Measurements from ENCODE around the gene A1CF. TPM values are rescaled to one million over a fixed set of nuclear protein-coding genes. Genes with fewer than 3 reads are reported as not detected.

Gene A1CF
- total and polyA plus RNA-seq, 4 experiments from 2014 or later: not detected

DNA sequence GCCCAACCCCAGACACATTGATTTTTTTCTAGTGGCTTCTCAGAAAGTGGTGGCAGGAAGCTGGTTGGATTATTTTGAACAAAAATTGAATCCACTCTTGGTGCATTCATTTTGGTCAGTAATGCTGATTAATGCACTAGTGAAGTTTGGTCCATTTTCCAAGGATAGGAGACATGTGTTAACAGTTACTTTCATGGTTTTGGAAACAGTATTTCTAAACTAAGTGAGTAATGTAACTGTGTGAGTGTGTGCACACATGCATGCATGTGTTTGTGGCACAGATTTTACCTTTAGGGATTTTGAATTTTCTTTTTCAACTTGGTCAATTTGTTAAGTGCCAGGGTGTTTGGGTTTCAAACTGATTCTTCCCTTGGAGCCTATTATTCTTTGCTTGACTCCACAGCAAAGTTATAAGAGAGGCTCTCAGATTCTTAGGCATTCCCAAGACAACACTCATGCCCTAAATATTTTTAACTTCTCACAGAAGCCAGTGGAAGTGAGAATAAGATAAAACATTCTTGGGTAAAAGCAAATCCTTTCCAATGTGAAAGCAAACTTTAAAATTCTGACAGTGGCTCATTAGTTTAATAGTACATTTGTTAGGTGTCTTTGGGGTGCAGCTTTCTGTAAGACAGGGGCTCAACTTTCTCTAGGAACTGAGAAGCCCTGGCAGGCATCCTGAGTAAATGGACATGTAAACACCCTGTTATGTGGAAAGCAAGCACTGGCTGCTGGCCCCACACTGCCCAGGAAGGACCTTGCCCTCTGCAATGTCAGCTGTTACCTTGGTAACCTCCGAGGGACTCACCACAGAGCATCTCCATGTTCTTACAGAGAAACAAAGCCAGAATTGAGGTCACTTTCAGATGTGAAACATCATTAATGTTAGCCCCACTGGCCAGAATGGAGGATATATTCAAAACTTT lies 77.3 kb downstream of the A1CF start:
- no peaks in the 10 kb centered on the region for H3K36me3 ChIP-seq (ENCODE audit: insufficient read depth, low read length)
- Mint-ChIP-seq H3K27ac (no peak overlapping the region), H3K4me3 (no peak overlapping the region), H3K9me3 (no peaks in the 10 kb centered on the region), H3K4me1 (no peaks in the 10 kb centered on the region), H3K36me3 (no peaks in the 10 kb centered on the region), H3K27me3 (peaks cover 0 to 3% of the 10 kb centered on the region in 2 donors)
- POLR2A ChIA-PET (ENCODE audit: partially characterized antibody): no interaction called here
- intact Hi-C loops (cut with micrococcal nuclease): no loop called here
- H3K4me1 ChIP-seq (ENCODE audit: insufficient read depth, low read length): no peaks in the 10 kb centered on the region
- DNase-seq: no peak
- CTCF ChIA-PET (ENCODE audit: partially characterized antibody): no interaction called here
- H3K27me3 ChIP-seq (ENCODE audit: insufficient read depth, low read length): peaks cover 3% of the 10 kb centered on the region
- no peak overlapping the region for H3K27ac ChIP-seq (ENCODE audit: low read depth, low read length)
- no peaks in the 10 kb centered on the region for H3K9me3 ChIP-seq (ENCODE audit: control insufficient read depth in 1 of 2, low read length in 2 of 2)
- no peak overlapping the region for H3K4me3 ChIP-seq (ENCODE audit: low read length in 2 of 2)

DNA sequence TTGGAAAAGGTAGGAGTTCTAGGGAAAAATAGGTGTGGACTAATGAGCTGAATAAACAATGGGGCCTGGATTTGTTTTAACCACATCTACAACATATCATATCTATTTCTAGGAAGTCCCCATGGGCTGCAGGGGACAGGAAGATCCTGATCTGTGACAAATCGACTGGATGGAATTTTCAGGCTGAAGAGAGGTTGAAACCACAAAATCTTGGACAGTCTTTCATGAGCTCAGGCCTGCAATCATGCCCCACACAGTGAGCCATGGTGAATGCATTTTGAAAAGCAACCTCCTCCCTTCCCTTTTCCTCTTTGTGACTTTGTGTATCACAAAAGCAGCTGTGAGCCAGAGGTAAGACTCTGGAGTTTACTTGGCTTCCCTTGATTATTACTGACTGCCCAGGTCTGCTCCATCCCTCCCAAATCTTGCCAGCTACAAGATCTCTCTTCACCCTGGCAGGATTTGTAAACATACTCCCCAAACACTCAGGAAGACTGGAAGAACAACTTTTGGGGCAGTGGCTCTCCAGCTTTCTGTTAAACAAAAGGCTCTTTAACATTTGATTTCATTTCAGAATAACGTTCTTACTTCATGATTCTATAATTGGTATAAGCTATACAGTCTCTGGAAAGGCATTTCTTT lies 79.3 kb downstream of the A1CF start:
- Histone ChIP-seq H3K27me3 (ENCODE audit: insufficient read depth, low read length) (no peaks in the 10 kb centered on the region), H3K4me1 (ENCODE audit: insufficient read depth, low read length) (no peaks in the 10 kb centered on the region), H3K9me3 (ENCODE audit: control insufficient read depth in 1 of 2, low read length in 2 of 2) (no peaks in the 10 kb centered on the region), H3K36me3 (ENCODE audit: insufficient read depth, low read length) (no peaks in the 10 kb centered on the region), H3K27ac (ENCODE audit: low read depth, low read length) (no peak overlapping the region), H3K4me3 (ENCODE audit: low read length in 2 of 2) (no peak overlapping the region)
- Mint-ChIP-seq H3K36me3 (no peaks in the 10 kb centered on the region), H3K27me3 (peaks cover 0 to 2% of the 10 kb centered on the region in 2 donors), H3K4me3 (no peak overlapping the region), H3K27ac (no peak overlapping the region), H3K4me1 (no peaks in the 10 kb centered on the region), H3K9me3 (no peaks in the 10 kb centered on the region)
- ChIA-PET POLR2A (ENCODE audit: partially characterized antibody) (no interaction called here), CTCF (ENCODE audit: partially characterized antibody) (no interaction called here)
- DNase-seq: no peak
- intact Hi-C loops (cut with micrococcal nuclease): no loop called here

DNA sequence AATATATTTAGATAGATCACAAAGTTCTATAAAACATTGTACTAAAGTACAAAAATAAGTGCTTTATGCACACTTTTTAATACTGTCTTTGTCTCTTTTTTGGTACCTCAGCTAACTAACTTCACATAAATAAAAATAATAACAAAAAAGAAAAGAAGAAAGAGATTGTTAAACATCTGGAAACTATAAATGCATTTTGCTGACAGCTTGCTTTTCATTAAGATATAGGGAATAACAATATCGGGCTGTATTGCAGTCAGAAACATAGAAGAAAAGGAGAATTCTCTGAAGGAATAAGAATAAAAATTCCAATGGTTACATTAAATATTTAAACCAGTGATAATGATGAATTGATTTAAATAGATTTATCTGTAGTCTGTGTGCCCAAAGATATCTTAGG lies 85.8 kb downstream of the A1CF start:
- no peaks in the 10 kb centered on the region for H3K9me3 ChIP-seq (ENCODE audit: control insufficient read depth in 1 of 2, low read length in 2 of 2)
- ChIA-PET POLR2A (ENCODE audit: partially characterized antibody) (no interaction called here), CTCF (ENCODE audit: partially characterized antibody) (no interaction called here)
- H3K27ac ChIP-seq (ENCODE audit: low read depth, low read length): no peak overlapping the region
- H3K27me3 ChIP-seq (ENCODE audit: insufficient read depth, low read length): no peaks in the 10 kb centered on the region
- Mint-ChIP-seq H3K36me3 (no peaks in the 10 kb centered on the region), H3K27ac (no peak overlapping the region), H3K27me3 (peaks cover 12 to 16% of the 10 kb centered on the region in 2 donors), H3K9me3 (peaks cover 0 to 2% (median 0%) of the 10 kb centered on the region in 8 donors), H3K4me1 (no peaks in the 10 kb centered on the region), H3K4me3 (no peak overlapping the region)
- no peak for DNase-seq
- no peaks in the 10 kb centered on the region for H3K36me3 ChIP-seq (ENCODE audit: insufficient read depth, low read length)
- no peaks in the 10 kb centered on the region for H3K4me1 ChIP-seq (ENCODE audit: insufficient read depth, low read length)
- H3K4me3 ChIP-seq (ENCODE audit: low read length in 2 of 2): no peak overlapping the region
- intact Hi-C loops (cut with micrococcal nuclease): no loop called here

DNA sequence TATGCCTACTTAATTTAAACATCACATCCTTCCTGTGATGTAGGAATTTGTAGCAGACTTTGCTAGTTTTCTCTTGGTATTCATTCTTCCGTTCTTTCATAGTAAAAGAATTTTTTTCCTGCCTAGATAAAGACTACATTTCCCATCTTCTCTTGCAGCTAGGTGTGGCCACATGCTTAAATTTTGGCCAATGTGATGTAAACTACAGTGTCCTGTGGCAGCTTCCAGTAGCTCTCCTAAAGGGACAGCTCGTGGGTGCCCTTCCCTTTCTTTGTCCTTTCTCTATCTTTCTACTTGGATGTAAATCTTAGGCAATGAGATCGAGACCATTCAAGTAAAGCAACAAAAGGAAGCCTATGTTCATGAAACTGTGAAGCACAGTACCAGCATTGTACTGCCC lies 87.1 kb downstream of the A1CF start:
- Histone ChIP-seq H3K4me3 (ENCODE audit: low read length in 2 of 2) (no peak overlapping the region), H3K9me3 (ENCODE audit: control insufficient read depth in 1 of 2, low read length in 2 of 2) (no peaks in the 10 kb centered on the region), H3K4me1 (ENCODE audit: insufficient read depth, low read length) (no peaks in the 10 kb centered on the region), H3K27me3 (ENCODE audit: insufficient read depth, low read length) (no peaks in the 10 kb centered on the region), H3K36me3 (ENCODE audit: insufficient read depth, low read length) (no peaks in the 10 kb centered on the region), H3K27ac (ENCODE audit: low read depth, low read length) (no peak overlapping the region)
- H3K36me3 Mint-ChIP-seq: no peaks in the 10 kb centered on the region
- H3K27me3 Mint-ChIP-seq: peaks cover 12 to 18% of the 10 kb centered on the region in 2 donors
- H3K27ac Mint-ChIP-seq: no peak overlapping the region
- no peaks in the 10 kb centered on the region for H3K4me1 Mint-ChIP-seq
- CTCF ChIA-PET (ENCODE audit: partially characterized antibody): no interaction called here
- POLR2A ChIA-PET (ENCODE audit: partially characterized antibody): no interaction called here
- H3K4me3 Mint-ChIP-seq: no peak overlapping the region
- DNase-seq: no peak
- H3K9me3 Mint-ChIP-seq: peaks cover 0 to 2% (median 0%) of the 10 kb centered on the region in 8 donors
- intact Hi-C loops (cut with micrococcal nuclease): no loop called here

DNA sequence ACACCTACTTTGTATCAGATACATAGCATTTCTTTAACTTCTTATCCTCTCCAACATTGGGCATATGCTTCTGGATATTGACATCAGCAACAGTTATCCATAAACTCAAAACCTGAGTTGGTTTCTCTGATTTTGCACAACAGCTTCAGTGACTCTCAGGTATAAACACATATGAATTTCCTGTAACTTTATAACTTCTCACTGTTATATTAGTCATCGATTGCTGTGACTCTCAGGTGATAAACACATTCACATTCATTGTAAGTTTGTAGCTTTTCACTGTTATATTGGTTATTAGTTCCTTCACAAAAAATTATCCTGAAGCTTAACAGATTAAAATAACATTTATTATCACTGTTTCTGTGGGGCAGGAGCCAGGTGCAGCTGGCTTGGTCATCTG lies 88.7 kb downstream of the A1CF start:
- no peaks in the 10 kb centered on the region for H3K9me3 ChIP-seq (ENCODE audit: control insufficient read depth in 1 of 2, low read length in 2 of 2)
- H3K27ac Mint-ChIP-seq: no peak overlapping the region
- CTCF ChIA-PET (ENCODE audit: partially characterized antibody): no interaction called here
- no peaks in the 10 kb centered on the region for H3K36me3 Mint-ChIP-seq
- H3K9me3 Mint-ChIP-seq: peaks cover 0 to 2% (median 0%) of the 10 kb centered on the region in 8 donors
- peaks cover 13 to 18% of the 10 kb centered on the region in 2 donors for H3K27me3 Mint-ChIP-seq
- no peaks in the 10 kb centered on the region for H3K4me1 ChIP-seq (ENCODE audit: insufficient read depth, low read length)
- H3K27me3 ChIP-seq (ENCODE audit: insufficient read depth, low read length): no peaks in the 10 kb centered on the region
- no peak overlapping the region for H3K4me3 Mint-ChIP-seq
- no peaks in the 10 kb centered on the region for H3K4me1 Mint-ChIP-seq
- H3K36me3 ChIP-seq (ENCODE audit: insufficient read depth, low read length): no peaks in the 10 kb centered on the region
- POLR2A ChIA-PET (ENCODE audit: partially characterized antibody): no interaction called here
- H3K27ac ChIP-seq (ENCODE audit: low read depth, low read length): no peak overlapping the region
- intact Hi-C loops (cut with micrococcal nuclease): no loop called here
- H3K4me3 ChIP-seq (ENCODE audit: low read length in 2 of 2): no peak overlapping the region
- no peak for DNase-seq

DNA sequence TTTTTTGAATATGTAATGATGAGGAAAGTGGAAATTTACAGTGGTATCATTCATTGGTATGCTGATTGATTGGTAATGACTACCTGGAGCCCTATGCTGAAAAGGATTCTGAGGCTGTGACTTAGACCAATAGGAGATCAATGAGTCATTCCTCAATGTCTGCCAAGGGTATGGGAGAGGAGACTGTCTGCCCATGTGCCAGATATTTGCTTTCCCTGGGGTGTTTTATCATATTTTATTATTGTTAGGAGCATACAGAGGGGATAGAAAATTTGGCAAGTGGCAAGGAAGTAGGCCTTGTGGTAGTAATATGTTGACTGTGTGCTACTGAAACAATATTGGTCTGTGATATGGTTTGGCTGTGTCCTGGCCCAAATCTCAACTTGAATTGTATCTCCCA lies 90.9 kb downstream of the A1CF start:
- no peaks in the 10 kb centered on the region for H3K4me1 ChIP-seq (ENCODE audit: insufficient read depth, low read length)
- peaks cover 13 to 14% of the 10 kb centered on the region in 2 donors for H3K27me3 Mint-ChIP-seq
- no peak overlapping the region for H3K27ac Mint-ChIP-seq
- H3K9me3 Mint-ChIP-seq: peaks cover 0 to 2% (median 0%) of the 10 kb centered on the region in 8 donors
- POLR2A ChIA-PET (ENCODE audit: partially characterized antibody): no interaction called here
- H3K27ac ChIP-seq (ENCODE audit: low read depth, low read length): no peak overlapping the region
- CTCF ChIA-PET (ENCODE audit: partially characterized antibody): no interaction called here
- no peaks in the 10 kb centered on the region for H3K4me1 Mint-ChIP-seq
- no peak for DNase-seq
- H3K9me3 ChIP-seq (ENCODE audit: control insufficient read depth in 1 of 2, low read length in 2 of 2): no peaks in the 10 kb centered on the region
- intact Hi-C loops (cut with micrococcal nuclease): no loop called here
- H3K27me3 ChIP-seq (ENCODE audit: insufficient read depth, low read length): no peaks in the 10 kb centered on the region
- H3K4me3 ChIP-seq (ENCODE audit: low read length in 2 of 2): no peak overlapping the region
- H3K36me3 Mint-ChIP-seq: no peaks in the 10 kb centered on the region
- H3K4me3 Mint-ChIP-seq: no peak overlapping the region
- H3K36me3 ChIP-seq (ENCODE audit: insufficient read depth, low read length): no peaks in the 10 kb centered on the region

DNA sequence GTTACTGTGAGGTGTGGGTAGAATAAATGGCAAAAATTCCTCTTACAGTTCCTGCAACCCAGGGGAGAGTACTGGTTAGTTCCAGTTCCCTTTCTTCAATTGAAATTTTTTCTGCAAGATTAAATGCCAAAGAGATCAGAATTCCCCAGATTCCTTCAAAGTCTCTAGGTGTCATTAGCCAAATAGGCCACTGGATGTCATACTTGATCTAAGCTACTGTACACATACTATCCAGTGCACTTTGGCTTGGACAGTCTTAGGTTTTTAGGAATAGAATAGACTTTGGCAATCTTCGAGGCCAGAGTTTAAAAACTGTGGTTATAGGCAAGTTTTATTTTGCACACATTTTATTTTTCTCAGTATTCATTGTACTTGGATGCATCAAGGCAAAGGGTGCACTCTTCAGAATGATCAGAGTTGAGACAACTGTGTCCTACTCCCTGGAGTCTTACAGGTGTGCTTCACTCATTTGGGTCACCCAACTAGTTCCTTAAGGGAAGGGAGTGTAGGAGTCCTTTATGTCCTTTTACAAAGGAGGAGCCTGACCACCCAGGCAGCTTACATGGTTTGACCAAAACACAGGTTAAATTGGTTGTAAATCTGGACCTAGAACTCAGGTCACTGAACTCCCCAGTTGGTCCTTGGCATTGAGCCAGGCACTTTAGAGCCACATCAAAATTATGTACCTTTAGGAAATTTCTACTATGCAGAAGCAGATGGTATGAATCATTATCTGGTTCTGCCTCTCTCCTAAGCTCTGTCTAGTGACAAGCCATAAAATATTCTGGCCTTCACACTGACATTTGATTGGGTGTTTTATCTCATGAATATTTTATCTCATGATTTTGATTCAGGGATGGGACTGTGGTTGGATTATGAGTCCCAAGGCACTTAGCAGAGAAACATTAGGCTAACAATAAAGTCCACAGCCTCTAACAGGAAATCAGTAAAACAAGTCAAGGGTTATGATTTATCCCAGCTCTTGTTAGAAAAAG lies 96.2 kb downstream of the A1CF start:
- Histone ChIP-seq H3K27ac (ENCODE audit: low read depth, low read length) (no peak overlapping the region), H3K36me3 (ENCODE audit: insufficient read depth, low read length) (no peaks in the 10 kb centered on the region), H3K4me1 (ENCODE audit: insufficient read depth, low read length) (no peaks in the 10 kb centered on the region), H3K9me3 (ENCODE audit: control insufficient read depth in 1 of 2, low read length in 2 of 2) (no peaks in the 10 kb centered on the region), H3K4me3 (ENCODE audit: low read length in 2 of 2) (no peak overlapping the region), H3K27me3 (ENCODE audit: insufficient read depth, low read length) (no peaks in the 10 kb centered on the region)
- intact Hi-C loops (cut with micrococcal nuclease): no loop called here
- CTCF ChIA-PET (ENCODE audit: partially characterized antibody): no interaction called here
- Mint-ChIP-seq H3K9me3 (peaks cover 0 to 14% (median 9%) of the 10 kb centered on the region in 8 donors), H3K4me1 (peaks cover 5 to 18% (median 7%) of the 10 kb centered on the region in 4 donors), H3K27ac (no peak overlapping the region), H3K4me3 (no peak overlapping the region), H3K27me3 (peaks cover 3 to 8% of the 10 kb centered on the region in 2 donors), H3K36me3 (peaks cover 0 to 3% of the 10 kb centered on the region in 2 donors)
- DNase-seq: no peak
- POLR2A ChIA-PET (ENCODE audit: partially characterized antibody): no interaction called here

Data from CD4-positive, alpha-beta memory T cell (primary cell).